NCI-H2196 (cell line): ENCODE measurements around the gene ZNF787.

ENCODE experiments used
- DNase-seq: peaks from one replicate; lab custom pipeline; 2025; ENCODE audit not compliant: unreplicated experiment; lab: John Stamatoyannopoulos, UW

The ZNF787 gene

GRCh38 chr19:56144376-56144775 is 23.3 kb upstream of the ZNF787 start:
- DNase-seq = no peak

DNA sequence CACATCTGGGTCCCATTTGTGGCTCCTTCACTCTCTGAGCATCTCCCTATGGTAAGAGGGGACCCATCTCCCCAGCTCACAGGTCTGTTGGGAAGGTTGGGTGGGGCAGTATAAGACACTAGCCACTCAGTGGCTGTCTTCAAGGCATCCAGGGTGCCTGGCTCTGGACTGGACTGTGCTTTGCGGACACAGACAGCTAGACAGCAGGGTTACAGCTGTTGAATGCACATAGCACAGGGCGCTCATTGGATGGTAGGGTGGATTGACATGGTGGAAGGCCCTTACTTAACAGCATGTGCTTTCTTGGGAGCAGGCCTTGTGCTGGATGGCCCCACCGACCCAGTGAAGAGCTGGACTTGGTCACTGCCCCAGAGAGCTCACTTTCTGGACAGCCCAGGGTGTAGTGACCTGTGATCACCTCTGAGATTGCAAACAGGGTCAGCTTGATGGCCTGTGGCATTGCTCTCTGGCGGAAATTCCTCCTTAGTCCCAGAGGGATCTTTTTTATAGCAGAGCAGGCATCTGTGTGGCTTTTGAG is 21.9 kb upstream of the ZNF787 start:
- DNase-seq = no peak

DNA sequence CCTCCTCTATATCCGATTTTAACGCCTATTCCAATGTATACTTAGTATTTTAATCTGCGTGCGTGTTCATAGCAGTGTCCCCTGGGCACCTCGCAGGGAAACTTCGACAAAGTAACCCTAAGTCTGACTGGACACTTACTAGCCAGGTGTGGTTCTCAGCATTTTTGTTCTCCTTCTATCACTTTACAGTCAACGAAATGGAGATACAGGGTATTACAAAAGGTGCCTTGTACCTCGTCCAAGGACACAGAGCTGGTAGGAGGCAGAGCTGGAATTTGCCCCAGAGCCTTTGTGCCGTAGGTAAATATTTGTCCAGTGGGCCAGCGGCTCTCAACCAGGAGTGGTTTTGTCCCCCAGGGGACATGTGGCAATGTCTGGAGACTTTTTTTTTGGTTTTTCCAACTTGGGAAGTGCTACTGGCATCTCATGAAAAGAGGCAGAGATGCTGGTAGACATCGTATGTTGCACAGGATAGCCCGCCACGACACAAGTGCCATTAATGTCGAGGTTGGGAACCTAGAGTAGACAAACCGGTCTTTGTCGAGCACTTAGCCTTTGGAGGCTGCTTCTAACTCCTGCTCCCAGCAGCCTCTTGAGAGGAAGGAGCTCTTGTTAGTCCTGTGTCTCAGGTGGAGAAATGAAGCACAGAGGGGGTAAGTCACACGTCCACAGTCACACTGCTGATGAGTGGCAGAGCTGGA is 21.1 kb upstream of the ZNF787 start:
- DNase-seq = peak; percentile 58

GRCh38 chr19:56141417-56141993 is 20.4 kb upstream of the ZNF787 start:
- DNase-seq = peak; percentile 23

- peak; percentile 100 for DNase-seq
Measured at GRCh38 chr19:56140583-56141416, 19.7 kb upstream of the ZNF787 start, which contains the start of gene ZNF444. Gene ZNF444 (plus strand): TSS chr19:56141287. CDS start chr19:56146912, 5,625 bp downstream.

- DNase-seq = no peak
Measured at GRCh38 chr19:56139847-56140582, 18.9 kb upstream of the ZNF787 start.

DNA sequence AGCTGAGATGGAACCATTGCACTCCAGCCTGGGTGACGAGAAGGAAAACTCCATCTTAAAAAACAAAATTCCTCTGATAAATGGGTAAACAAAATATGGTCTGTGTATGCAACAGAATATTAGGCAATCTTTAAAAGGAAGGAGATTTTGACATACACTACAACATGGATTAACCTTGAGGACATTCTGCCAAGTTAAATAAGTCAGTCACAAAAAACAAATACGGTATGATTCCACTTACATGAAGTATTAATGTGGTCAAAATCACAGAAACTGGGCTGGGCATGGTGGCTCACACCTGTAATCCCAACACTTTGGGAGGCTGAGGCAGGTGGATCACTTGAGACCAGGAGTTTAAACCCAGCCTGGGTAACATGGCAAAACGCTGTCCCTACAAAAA is 17.0 kb upstream of the ZNF787 start:
- DNase-seq = no peak

GRCh38 chr19:56137405-56137804 is 16.3 kb upstream of the ZNF787 start:
- DNase-seq = peak; percentile 71

- no peak for DNase-seq
Measured at GRCh38 chr19:56136362-56136761, 15.3 kb upstream of the ZNF787 start.

- DNase-seq = no peak
Measured at GRCh38 chr19:56134654-56134921, 13.5 kb upstream of the ZNF787 start.

GRCh38 chr19:56133858-56134653 is 13.0 kb upstream of the ZNF787 start:
- DNase-seq = no peak

- DNase-seq = no peak
Measured at GRCh38 chr19:56132316-56132822, 11.3 kb upstream of the ZNF787 start.

- DNase-seq = no peak
Measured at GRCh38 chr19:56131651-56132050, 10.6 kb upstream of the ZNF787 start.

GRCh38 chr19:56130006-56130405 is 8.9 kb upstream of the ZNF787 start:
- no peak for DNase-seq

GRCh38 chr19:56126983-56127780 is 6.1 kb upstream of the ZNF787 start:
- DNase-seq = no peak

DNA sequence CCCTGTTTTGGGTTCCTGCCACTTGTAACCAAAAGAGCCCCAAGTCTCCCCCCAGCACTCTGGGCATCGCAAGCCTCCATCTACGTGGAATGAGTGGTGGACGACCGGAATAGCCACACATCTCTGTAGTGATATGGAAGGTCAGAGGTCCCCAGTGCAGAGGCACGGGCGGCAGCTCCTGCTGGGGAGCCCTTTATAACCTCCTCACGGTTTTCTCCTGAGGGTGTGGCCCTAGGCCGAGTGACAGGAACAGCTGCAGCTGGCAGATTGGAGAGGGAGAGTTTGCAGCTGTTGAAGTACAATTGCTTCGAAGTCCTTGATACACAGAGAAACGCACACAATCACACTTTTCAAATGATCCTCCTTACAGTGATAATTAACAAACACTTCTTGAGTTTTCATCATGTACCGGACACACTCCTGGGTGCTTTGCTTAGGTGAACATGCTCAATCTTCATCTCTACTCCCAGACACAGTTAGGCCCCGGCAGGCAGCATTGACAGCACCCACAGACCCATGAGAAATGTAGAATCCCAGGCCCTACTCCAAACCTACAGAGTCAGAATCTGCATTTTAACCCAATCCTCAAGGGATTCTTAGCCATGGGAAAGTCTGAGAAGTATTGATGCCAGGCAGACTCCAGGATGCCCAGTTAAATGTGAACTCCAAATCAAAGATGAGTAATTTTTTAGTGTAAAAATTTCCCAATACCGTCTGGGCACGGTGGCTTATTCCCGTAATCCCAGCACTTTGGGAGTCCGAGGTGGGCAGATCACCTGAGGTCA is 4.9 kb upstream of the ZNF787 start:
- DNase-seq = no peak

DNA sequence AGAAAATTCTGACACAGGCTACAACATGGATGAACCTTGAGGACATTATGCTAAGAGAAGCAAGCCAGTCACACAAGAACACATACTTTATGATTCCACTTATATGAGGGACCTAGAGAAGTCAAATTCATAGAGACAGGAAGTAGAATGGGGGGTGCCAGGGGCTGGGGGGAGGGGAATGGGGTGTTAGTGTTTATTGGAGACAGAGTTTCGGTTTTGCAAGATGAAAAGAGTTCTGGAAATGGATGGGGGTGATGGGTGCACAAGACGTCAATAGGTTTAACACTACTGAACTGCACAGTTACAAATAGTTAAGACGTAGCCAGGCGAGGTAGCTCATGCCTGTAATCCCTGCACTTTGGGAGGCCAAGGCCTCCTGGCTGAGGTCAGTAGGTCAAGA is 3.5 kb upstream of the ZNF787 start:
- no peak for DNase-seq

DNA sequence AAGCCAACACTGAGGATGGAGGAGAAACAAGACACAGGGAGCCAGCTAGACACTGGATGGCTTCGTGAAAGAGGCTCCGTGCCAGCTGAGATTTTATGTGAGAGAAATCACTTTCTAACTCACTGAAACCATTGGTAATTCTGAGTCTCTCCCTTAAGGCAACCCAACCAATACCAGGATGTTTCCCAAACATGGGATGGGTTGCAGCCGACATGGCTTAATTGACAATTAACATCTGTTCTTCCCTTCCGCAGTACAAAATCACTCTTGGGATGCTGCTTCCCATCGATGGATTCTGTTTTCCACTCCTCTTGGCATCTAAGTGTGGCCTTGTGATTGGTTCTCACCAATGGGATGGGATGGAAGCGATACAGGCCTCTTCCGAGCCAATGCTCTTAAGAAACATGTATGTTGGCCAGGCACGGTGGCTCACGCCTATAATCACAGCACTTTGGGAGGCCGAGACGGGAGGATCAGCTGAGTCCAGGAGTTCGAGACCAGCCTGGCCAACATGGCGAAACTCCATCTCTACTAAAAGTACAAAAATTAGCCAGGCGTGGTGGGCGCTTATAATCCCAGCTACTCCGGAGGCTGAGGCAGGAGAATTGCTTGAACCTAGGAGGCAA is 2.3 kb upstream of the ZNF787 start:
- DNase-seq = no peak
